Superior temporal gyrus (tissue), 1 donor: ENCODE results near the gene PKLR.
"Not testable (repeated sequence)": the region's sequence is repeated elsewhere in the genome, so short reads cannot be mapped to it uniquely, and the experiment has no call there.

Experiments used
- DNase-seq: peaks from one replicate; pipeline ENCODE4 v3.0.0-alpha.2; 2016; ENCODE audit errors: extremely low spot score

The PKLR gene

DNA sequence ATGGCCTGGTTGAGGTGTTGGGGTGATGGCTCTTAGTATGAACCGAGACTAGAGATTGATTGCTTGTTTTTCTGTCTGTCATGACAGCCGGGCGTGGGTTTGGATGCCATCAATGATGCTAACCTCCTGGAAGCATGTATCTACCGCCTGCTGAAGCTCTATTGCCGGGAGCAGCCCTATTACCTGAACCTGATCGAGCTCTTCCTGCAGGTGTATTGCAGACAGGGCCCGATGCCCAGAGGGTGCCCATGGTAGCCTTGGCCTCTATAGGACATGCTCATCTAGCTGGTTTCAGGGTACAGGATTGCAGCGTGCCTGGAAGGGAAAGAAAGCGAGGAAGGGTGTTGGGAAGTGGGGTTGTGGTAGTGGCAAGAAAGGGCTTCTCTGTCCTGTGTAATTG is 16.8 kb upstream of the PKLR start:
- no peak for DNase-seq

GRCh38 chr1:155316922-155317321 is 15.7 kb upstream of the PKLR start:
- no peak for DNase-seq

DNA sequence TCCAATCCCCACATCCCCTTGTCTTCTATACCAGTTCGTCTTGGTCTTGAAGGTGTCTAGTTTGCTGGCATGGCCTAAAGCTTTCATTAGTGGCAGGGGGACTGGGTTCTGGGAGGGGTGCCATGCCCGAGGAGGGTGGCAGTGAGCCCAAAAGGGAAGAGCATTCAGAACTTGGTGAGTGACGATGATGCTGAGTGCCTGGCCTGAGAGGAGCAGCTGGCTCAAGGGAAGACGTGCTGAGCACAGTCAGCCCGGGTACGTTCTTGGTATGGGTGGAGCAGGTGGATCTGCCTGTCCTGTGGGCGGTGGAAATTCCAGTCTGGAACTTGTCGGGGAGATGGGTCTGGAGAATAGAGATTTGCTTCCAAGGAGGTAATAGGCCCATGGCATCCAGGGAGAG is 12.0 kb upstream of the PKLR start:
- DNase-seq, result no peak

DNA sequence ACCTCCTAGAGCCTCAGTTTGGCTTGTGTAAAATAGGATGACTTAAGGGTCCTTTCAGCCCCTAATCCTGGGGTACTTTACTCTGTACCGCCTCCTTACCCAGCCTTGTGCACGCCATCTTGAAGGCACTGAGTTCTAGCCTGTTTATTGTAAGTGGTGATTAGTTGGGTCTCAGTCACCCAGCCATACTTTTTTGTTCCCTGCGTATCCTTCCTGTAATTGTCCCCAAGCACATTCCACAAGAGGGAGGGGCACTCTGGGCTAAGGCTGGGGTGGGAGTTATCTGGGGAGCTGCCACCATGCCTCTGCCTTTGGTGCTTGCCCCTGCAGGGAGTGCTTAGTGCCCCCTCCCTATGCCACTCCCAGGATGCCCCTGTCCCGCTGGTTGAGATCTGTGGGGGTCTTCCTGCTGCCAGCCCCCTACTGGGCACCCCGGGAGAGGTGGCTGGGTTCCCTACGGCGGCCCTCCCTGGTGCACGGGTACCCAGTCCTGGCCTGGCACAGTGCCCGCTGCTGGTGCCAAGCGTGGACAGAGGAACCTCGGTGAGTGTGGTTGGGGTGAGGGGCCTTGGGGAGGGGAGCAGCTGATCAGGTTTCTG is 8.3 kb upstream of the PKLR start:
- DNase-seq, result no peak

DNA sequence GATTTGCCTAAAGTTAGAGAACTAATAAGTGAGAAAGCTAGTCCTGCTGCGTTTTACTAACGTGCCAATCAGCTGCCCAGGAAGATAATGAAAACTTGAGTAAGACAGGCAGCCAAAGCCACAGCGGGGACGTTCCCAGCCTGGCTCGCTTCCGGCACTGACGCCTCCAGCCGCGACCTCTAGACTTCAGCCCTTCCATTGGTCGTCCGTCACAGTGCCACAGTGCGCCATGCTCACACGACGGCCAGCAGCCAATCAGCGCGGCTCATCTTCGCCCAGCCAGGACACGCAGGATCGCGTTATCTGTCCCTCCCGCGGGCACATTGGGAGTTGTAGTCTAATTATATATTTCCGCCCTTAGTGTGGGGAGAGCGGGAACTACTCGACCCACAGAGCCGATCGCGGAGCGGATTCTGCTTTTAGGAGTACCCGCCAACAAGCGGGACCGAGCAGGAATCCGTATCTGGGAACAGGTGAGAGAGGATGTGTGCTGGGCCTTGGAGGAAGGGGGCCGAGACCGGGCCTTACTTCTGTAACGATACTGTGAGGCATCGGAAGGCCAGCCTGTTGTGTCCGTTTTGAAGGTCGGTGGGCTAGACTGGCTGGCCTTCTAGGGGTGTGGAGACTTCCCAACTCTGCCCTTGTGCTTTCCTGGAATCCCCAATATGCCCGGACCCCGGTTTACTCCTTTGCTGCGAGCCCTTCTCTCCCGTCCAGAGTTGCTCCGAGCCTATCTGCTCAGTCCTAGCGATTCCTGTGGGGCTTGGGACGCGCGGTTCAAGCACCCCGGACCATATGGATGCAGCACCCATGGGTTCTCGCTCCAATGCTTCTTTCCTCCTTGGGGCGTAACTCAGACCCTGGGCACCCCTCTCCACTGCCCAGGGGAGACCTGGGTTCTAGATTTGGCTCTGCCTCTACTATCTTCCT is 7.5 kb upstream of the PKLR start, which contains the start of gene FDPS:
FDPS (plus strand) TSS at position 374 of the 930 bp plus-strand sequence. CDS start 924 bp downstream, outside the sequence.
- DNase-seq, result peak; percentile 100

GRCh38 chr1:155307247-155307740 is 6.1 kb upstream of the PKLR start:
- no peak for DNase-seq

GRCh38 chr1:155305881-155306391 is 4.7 kb upstream of the PKLR start:
- no peak for DNase-seq

GRCh38 chr1:155304558-155305063 is 3.4 kb upstream of the PKLR start:
- no peak for DNase-seq

- DNase-seq, result no peak
Measured at GRCh38 chr1:155300553-155301329, 497 bp downstream of the PKLR start.

GRCh38 chr1:155300024-155300423 is 1.2 kb downstream of the PKLR start:
- DNase-seq, result no peak

GRCh38 chr1:155297384-155297783 is 3.9 kb downstream of the PKLR start:
- no peak for DNase-seq

GRCh38 chr1:155296661-155297060 is 4.6 kb downstream of the PKLR start:
- DNase-seq, result no peak

DNA sequence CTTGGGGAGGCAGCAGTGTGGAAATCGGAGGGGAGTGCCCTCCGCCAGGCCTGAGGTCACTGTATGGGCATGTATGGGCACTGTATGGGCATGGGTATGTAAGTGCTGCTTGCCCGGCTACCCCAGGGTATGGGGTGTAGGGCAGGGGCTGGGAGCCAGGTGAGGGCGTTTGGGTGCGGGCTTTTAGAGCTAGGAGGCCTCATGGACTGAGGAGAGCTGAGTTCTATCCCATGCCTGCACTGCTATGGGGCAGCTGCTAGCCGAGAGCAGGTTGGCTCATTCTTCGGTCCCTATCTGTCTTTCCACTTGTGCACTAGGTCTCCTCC is 5.3 kb downstream of the PKLR start:
- DNase-seq, result no peak

- DNase-seq, result no peak
Measured at GRCh38 chr1:155295183-155295941, 5.9 kb downstream of the PKLR start.

DNA sequence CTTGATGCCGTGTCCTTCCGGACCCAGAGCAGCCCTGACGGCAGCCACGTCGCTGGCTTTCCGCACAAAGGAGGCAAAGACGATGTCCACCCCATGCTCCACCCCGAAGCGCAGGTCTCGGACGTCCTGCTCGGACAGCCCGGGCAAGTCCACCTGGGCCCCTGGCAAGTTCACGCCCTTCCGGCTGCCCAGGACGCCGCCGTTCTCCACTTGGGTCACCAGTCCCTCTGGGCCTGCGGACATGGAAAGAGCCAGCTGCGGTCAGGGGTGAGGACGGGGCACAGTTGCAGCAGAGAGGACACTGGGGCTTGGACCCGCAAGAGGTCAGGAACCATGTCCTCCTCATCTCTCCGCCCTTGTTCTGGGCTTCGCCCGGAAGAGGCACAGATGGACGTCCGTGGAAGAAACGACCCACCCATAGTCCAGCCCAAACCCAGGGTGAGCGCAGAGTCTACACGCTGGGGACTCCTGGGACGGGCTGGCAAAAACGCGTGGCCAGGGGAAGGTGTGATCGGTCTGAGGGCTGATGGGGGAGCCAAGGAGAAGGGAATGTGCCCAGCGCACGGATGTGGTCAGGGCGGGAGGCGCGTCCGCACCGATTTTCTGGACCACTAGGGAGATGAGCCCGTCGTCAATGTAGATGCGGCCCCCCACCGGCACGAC is 6.6 kb downstream of the PKLR start:
- no peak for DNase-seq

- no peak for DNase-seq
Measured at GRCh38 chr1:155293086-155293749, 8.0 kb downstream of the PKLR start.

GRCh38 chr1:155291006-155291405 is 10.2 kb downstream of the PKLR start:
- DNase-seq, result not testable (repeated sequence)

DNA sequence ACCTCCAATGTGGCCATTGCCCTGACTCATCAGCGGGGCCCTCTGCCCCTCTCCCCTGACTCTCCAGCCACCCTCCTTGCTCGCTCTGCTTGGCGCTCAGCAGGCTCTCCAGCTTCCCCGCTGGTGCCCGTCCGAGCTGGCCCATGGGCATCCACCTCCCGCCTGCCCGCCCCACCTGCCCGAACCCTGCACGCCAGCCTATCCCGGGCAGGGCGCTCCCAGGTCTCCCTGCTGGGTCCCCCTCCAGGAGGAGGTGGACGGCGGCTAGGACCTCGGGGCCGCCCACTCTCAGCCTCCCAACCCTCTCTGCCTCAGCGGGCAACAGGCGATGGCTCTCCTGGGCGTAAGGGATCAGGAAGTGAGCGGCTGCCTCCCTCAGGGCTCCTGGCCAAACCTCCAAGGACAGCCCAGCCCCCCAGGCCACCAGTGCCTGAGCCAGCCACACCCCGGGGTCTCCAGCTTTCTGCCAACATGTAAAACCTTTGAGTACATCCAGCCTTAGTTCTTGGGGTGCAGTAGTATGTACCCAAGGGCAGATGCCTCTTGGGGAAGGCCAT is 13.2 kb downstream of the PKLR start:
- DNase-seq, result no peak

DNA sequence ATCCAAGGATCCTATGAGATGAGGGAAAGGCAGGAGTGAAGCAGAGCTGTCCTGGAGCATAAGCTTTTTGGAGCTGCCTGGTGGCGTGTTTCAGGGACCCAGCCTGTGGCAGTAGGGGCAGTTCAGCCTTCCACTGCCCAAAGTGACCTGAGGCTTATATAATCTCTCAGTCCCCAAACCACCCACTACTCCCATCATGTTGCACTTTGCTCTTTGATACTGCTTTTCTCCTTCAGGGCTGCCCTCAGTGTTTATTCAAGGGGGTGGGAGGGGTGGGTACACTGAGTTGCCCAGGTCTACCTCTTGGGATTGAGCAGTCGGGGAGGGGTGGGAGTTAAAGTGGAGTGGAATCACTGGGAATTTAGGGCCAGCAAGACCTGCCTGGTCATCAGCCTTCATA is 14.7 kb downstream of the PKLR start:
- DNase-seq, result no peak

- no peak for DNase-seq
Measured at GRCh38 chr1:155285631-155286044, 15.6 kb downstream of the PKLR start.
